ENCODE data around the gene TSSC4.
A peak's percentile ranks its signal among the peaks of the same experiment; 100 is the strongest.

TSSC4 gene

DNA sequence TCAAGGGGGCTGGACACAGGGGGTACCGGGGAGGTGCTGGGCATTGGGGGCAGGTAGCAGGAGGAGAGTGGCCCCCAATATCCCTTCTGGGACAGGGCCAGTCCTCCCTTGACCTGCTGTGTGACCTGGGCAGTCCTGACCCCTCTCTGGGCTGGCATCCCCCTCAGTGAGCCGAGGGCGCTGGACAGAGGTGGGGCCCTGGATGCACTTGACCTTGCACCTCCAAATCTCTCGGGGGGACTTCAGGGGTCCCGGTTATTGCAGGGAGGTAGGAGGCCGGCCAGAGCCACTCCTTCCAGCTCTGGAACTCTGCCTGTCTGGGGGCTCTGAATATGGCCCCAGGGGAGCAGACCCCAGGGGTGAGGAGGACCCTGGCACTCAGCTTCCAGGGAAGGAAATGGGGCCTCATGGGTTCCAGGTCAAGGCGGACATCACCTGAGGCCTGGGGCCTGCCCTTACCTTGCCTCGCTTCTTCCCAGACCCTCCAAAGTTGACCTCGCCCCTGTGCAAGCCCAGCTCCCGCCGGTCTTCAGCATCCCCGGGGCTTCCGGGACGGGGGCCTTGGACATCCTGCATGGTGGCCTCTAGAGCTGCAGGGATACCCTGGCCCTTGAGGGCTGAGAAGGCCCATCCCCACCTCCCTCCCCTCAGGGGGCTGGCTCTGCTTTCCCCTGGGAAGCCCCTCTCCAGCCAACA is 22.1 kb downstream of the TSSC4 start:
- Histone ChIP-seq H3K27me3 (peaks cover 0 to 9% (median 0%) of the 10 kb centered on the region in 11 experiments; a peak in 2 of 22 replicates), H3K9me3 (replicated peaks in 1 of 11) (no peaks in the 10 kb centered on the region), H3K27ac (no peak overlapping the region), H3K4me1 (peaks cover 8 to 40% (median 22%) of the 10 kb centered on the region in 10 experiments; a peak in 16 of 20 replicates), H3K9ac (no peak overlapping the region), H3K4me2 (peak overlapping the region in 3 of 11 experiments; percentile 27 to 50 (median 29); a peak in 4 of 22 replicates), H3K36me3 (no peaks in the 10 kb centered on the region), H3K4me3 (no peak overlapping the region), H4K20me1 (peaks cover 0 to 13% (median 0%) of the 10 kb centered on the region in 11 experiments; a peak in 6 of 22 replicates)
- no peak for TF ChIP-seq Cebpa-rat (IDR thresholded peaks at IDR 0.05)

GRCh38 chr11:2423157-2424025 is 22.8 kb downstream of the TSSC4 start:
- Histone ChIP-seq H3K4me3 (no peak overlapping the region), H3K27ac (no peak overlapping the region), H3K27me3 (peaks cover 0 to 9% (median 0%) of the 10 kb centered on the region in 11 experiments; a peak in 2 of 22 replicates), H3K9ac (peak overlapping the region in 1 of 11 experiments; percentile 18; a peak in 1 of 22 replicates), H3K4me2 (peak overlapping the region in 5 of 11 experiments; percentile 11 to 50 (median 29); a peak in 8 of 22 replicates), H3K4me1 (peaks cover 8 to 32% (median 14%) of the 10 kb centered on the region in 10 experiments; a peak in 13 of 20 replicates), H3K36me3 (no peaks in the 10 kb centered on the region), H3K9me3 (replicated peaks in 1 of 11) (no peaks in the 10 kb centered on the region), H4K20me1 (peaks cover 0 to 16% (median 0%) of the 10 kb centered on the region in 11 experiments; a peak in 6 of 22 replicates)
- no peak for TF ChIP-seq Cebpa-rat (IDR thresholded peaks at IDR 0.05)

DNA sequence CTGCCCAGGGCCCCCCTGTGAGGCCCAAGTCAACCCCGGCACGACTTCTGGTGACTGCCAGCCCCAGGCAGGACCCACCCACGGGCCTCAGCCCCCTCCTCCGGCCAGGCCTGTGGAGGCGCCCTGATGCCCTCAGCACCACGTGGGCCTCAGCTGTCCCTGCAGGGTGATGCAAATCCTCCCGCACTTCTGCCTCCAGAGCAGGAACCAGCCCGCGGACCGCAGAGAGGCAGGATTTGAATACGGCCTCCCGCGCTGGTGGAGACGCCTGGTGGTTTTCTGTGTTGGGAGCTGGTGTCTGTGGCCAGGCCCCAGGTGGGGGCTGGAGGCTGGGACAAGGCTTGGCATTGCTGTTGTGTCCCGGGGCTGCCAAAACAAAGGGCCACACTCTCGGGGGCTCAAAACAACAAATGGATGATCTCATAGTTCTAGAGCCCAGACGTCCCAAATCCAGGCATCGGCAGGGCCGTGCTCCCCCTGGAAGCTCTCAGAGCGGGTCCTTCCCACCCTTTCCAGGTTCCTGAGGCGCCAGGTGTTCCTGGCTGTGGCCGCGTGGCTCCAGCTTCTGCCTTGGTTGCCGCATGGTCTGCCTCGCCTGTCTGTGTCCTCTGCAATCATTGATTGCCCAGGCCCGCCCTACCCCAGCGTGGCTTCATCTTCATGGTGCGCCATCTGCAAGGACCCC is 24.4 kb downstream of the TSSC4 start:
- peak overlapping the region in 2 of 11 experiments; percentile 17 to 18; a peak in 1 of 22 replicates for H3K4me2 ChIP-seq
- H3K27ac ChIP-seq = no peak overlapping the region
- H3K4me1 ChIP-seq = peaks cover 6 to 23% (median 10%) of the 10 kb centered on the region in 10 experiments; a peak in 12 of 20 replicates
- no peak for TF ChIP-seq Cebpa-rat (IDR thresholded peaks at IDR 0.05)
- no peak overlapping the region for H3K9ac ChIP-seq
- H3K4me3 ChIP-seq = no peak overlapping the region
- peaks cover 0 to 4% (median 0%) of the 10 kb centered on the region in 11 experiments; a peak in 1 of 22 replicates for H3K9me3 ChIP-seq (replicated peaks in 1 of 11)
- no peaks in the 10 kb centered on the region for H3K36me3 ChIP-seq
- peaks cover 0 to 15% (median 0%) of the 10 kb centered on the region in 11 experiments; a peak in 6 of 22 replicates for H4K20me1 ChIP-seq
- peaks cover 0 to 9% (median 0%) of the 10 kb centered on the region in 11 experiments; a peak in 2 of 22 replicates for H3K27me3 ChIP-seq

DNA sequence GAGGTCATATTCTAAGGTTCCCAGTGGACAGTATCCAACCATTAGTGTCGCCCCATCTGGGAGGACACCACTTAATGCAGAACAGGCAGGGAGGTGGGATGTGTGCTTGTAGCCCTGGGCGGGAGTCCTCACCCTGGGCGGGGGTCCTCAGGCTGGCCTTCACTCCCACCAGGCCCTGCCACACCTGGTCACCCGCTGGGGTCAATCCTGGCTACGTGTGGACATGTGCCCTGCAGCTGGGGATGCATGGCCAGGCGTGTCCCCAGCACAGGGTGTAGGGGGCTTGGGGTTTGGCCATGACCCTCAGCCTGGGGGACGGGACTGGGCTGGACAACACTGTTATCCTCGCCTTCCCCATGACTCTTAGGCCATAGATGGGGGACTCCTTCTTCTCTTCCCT is 25.0 kb downstream of the TSSC4 start:
- peaks cover 0 to 11% (median 0%) of the 10 kb centered on the region in 11 experiments; a peak in 3 of 22 replicates for H4K20me1 ChIP-seq
- peaks cover under 1 to 18% (median 8%) of the 10 kb centered on the region in 10 experiments; a peak in 10 of 20 replicates for H3K4me1 ChIP-seq
- no peak overlapping the region for H3K4me2 ChIP-seq
- no peak for TF ChIP-seq Cebpa-rat (IDR thresholded peaks at IDR 0.05)
- H3K9ac ChIP-seq = no peak overlapping the region
- H3K4me3 ChIP-seq = no peak overlapping the region
- peaks cover 0 to 10% (median 0%) of the 10 kb centered on the region in 11 experiments; a peak in 1 of 22 replicates for H3K9me3 ChIP-seq (replicated peaks in 1 of 11)
- peaks cover 0 to 9% (median 0%) of the 10 kb centered on the region in 11 experiments; a peak in 2 of 22 replicates for H3K27me3 ChIP-seq
- H3K36me3 ChIP-seq = no peaks in the 10 kb centered on the region
- no peak overlapping the region for H3K27ac ChIP-seq

DNA sequence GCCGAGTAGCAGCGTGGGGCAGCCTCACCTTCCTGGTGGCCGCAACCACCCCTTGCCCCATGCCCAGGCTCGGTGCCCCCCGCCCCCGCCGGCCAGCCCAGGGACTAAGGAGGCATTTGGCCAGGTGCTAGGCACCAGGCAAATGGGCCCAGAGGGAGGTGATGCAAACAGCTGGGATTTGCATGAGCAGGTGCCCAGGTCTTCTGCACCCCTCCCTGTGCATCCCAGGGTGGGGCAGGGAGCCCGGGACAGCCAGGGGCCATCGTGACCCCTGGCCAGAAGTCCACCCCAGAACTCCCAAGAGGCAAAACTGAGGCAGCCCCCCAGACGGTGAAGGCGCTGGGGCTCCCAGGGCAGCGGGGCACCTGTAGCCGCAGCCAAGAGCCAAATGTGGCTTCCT is 25.7 kb downstream of the TSSC4 start:
- TF ChIP-seq Cebpa-rat (IDR thresholded peaks at IDR 0.05) = no peak
- H4K20me1 ChIP-seq = peaks cover 0 to 11% (median 0%) of the 10 kb centered on the region in 11 experiments; a peak in 2 of 22 replicates
- peaks cover 0 to 17% (median 7%) of the 10 kb centered on the region in 10 experiments; a peak in 8 of 20 replicates for H3K4me1 ChIP-seq

DNA sequence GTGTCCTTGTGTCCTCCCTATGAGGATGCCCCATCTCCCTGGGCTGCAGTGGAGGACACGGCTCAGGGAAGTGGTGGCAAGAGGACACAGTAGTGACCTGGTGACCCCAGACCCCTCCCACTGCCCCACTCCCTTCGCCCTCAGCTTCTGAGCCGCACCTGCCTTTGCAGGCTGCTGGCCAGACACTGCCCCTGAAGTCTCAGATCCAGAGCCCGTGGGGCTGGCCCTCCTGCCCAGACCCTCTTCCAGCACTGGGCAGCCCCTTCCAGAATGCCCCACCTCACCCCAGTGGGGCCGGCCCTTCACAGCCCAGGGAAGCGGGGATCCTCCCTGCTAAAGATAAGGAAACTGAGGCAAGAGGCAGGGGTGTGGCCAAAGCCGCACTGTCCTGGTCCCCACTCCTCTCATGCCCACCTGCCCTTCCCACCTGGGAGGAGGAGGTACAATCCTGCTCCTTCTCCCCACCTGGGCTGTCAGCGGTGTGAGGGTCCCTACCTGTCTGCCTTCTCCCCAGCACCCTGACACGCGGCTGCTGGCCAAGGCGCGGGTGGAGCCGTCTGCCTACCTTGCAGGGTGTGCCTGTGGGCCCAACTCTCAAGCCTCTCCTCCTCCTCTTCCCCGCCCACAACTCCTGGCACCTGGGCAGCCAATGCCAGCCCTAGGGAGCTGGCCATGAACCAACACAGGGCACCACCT is 26.4 kb downstream of the TSSC4 start:
- peaks cover 0 to 9% (median 0%) of the 10 kb centered on the region in 11 experiments; a peak in 2 of 22 replicates for H3K27me3 ChIP-seq
- no peak for TF ChIP-seq Cebpa-rat (IDR thresholded peaks at IDR 0.05)
- H3K9me3 ChIP-seq (replicated peaks in 1 of 11) = peaks cover 0 to 10% (median 0%) of the 10 kb centered on the region in 11 experiments; a peak in 1 of 22 replicates
- peaks cover 0 to 19% (median 8%) of the 10 kb centered on the region in 10 experiments; a peak in 8 of 20 replicates for H3K4me1 ChIP-seq
- no peaks in the 10 kb centered on the region for H3K36me3 ChIP-seq
- peaks cover 0 to 11% (median 0%) of the 10 kb centered on the region in 11 experiments; a peak in 2 of 22 replicates for H4K20me1 ChIP-seq
- H3K9ac ChIP-seq = no peak overlapping the region
- no peak overlapping the region for H3K27ac ChIP-seq
- no peak overlapping the region for H3K4me2 ChIP-seq
- H3K4me3 ChIP-seq = no peak overlapping the region

More for the DNA sequence above, 25.7 kb downstream of the TSSC4 start:
- Histone ChIP-seq H3K36me3 (no peaks in the 10 kb centered on the region), H3K9ac (no peak overlapping the region), H3K27me3 (peaks cover 0 to 9% (median 0%) of the 10 kb centered on the region in 11 experiments; a peak in 2 of 22 replicates), H3K27ac (no peak overlapping the region), H3K4me2 (no peak overlapping the region), H3K4me3 (no peak overlapping the region), H3K9me3 (replicated peaks in 1 of 11) (peaks cover 0 to 10% (median 0%) of the 10 kb centered on the region in 11 experiments; a peak in 1 of 22 replicates)

DNA sequence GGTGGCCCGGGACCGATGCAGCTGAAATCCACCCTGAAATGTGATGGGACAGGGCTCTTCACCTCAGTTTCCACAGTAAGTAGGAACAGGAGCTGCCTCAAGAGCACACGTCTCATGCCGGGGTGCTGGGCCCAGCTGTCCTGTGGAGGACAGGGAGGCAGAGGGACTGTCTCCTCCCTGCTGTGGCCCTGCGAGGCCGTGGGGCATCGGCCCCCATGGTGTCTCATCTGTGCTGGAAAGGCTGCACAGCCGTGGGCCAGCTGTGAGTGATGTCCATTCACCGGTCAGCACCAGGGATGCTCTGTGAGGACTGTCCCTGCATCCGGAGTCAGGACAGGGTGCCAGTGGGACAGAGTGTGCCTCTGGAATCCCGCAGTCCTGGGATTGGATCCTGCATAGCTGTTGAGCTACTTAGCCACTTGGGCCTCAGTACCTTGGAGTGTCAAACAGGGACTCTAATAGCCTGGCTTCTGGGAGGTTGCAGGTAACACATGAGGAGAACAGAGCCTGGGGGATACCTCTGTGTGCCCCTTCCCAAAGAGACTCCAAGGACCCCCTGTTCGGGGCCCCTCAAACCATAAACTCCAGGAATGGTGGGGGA is 27.3 kb downstream of the TSSC4 start:
- H4K20me1 ChIP-seq = peaks cover 0 to 10% (median 0%) of the 10 kb centered on the region in 11 experiments; a peak in 2 of 22 replicates
- H3K27me3 ChIP-seq = peaks cover 0 to 6% (median 0%) of the 10 kb centered on the region in 11 experiments; a peak in 2 of 22 replicates
- peaks cover 0 to 10% (median 0%) of the 10 kb centered on the region in 11 experiments; a peak in 1 of 22 replicates for H3K9me3 ChIP-seq (replicated peaks in 1 of 11)
- H3K4me1 ChIP-seq = peaks cover 0 to 22% (median 9%) of the 10 kb centered on the region in 10 experiments; a peak in 8 of 20 replicates
- H3K27ac ChIP-seq = no peak overlapping the region
- no peaks in the 10 kb centered on the region for H3K36me3 ChIP-seq
- TF ChIP-seq Cebpa-rat (IDR thresholded peaks at IDR 0.05) = no peak
- no peak overlapping the region for H3K4me2 ChIP-seq
- no peak overlapping the region for H3K9ac ChIP-seq
- no peak overlapping the region for H3K4me3 ChIP-seq

Measured in BLaER1 treated with 17β-estradiol and CSF1 and Interleukin-3, amounts not matched to agents 10 nM and 100 nM (cell line).